MCF 10A (cell line): ENCODE data around the gene NAA38. TPM values are rescaled to one million over a fixed set of nuclear protein-coding genes. Genes with fewer than 3 reads are reported as not detected.

Experiments
- BruUV-seq: library from RNA; stranded (reverse); fragments of 400-500 nt; replicated peaks from 2 replicates; lab custom pipeline; 2021; lab: Mats Ljungman, UMichigan
- CTCF ChIA-PET: fragments of 300-600 bp; sonication (Branson Sonifier 250); formaldehyde crosslinking; extraction: SDS; loops from one replicate; lab custom pipeline; 2021; ENCODE audit warnings: antibody characterized with exemption, inconsistent platforms; lab: Yijun Ruan, JAX
- POLR2A ChIA-PET: fragments of 300-600, 350-650 bp; sonication (Branson Sonifier 250); formaldehyde crosslinking; extraction: SDS; loops from one replicate; lab custom pipeline; 2020; ENCODE audit warnings: antibody characterized with exemption, inconsistent platforms; lab: Yijun Ruan, JAX
- DNase-seq: peaks from one replicate; pipeline ENCODE4 v3.0.0-alpha.2; 2018; ENCODE audit not compliant: unreplicated experiment
- H3K27ac Mint-ChIP-seq: one replicate; pipeline ENCODE4 v1.8.0; 2022; ENCODE audit warnings: mild to moderate bottlenecking, low read depth, mixed read lengths; ENCODE audit not compliant: unreplicated experiment
- H3K27me3 Mint-ChIP-seq: one replicate; pipeline ENCODE4 v1.8.0; 2022; ENCODE audit warnings: mixed read lengths; ENCODE audit not compliant: insufficient read depth, unreplicated experiment
- H3K36me3 Mint-ChIP-seq: one replicate; pipeline ENCODE4 v1.8.0; 2022; ENCODE audit warnings: mild to moderate bottlenecking, moderate library complexity, mixed read lengths; ENCODE audit not compliant: insufficient read depth, unreplicated experiment
- H3K4me1 Mint-ChIP-seq: one replicate; pipeline ENCODE4 v1.8.0; 2022; ENCODE audit warnings: mixed read lengths; ENCODE audit not compliant: insufficient read depth, unreplicated experiment
- H3K4me3 Mint-ChIP-seq: one replicate; pipeline ENCODE4 v1.8.0; 2022; ENCODE audit warnings: mild to moderate bottlenecking, moderate library complexity, mixed read lengths; ENCODE audit not compliant: unreplicated experiment
- H3K9me3 Mint-ChIP-seq: one replicate; pipeline ENCODE4 v1.8.0; 2022; ENCODE audit warnings: mixed read lengths; ENCODE audit not compliant: unreplicated experiment
- CTCF ChIP-seq: fragments of 200-600 bp; IDR thresholded peaks from one replicate; pipeline ENCODE4 v1.8.0; 2022; ENCODE audit warnings: antibody characterized with exemption, mild to moderate bottlenecking; ENCODE audit not compliant: unreplicated experiment
- intact Hi-C: fragments of 100-400 bp; cut with micrococcal nuclease; formaldehyde crosslinking; loops from 2 replicates; pipeline ENCODE4 v1.14.1; 2022
- total RNA-seq: library from RNA; stranded (reverse); gene quantifications from 2 replicates; pipeline ENCODE4 v1.2.3, GENCODE V29; 2022

The NAA38 gene
- total RNA-seq, 1 experiment from 2014 or later, result 83.4 TPM

GRCh38 chr17:7853691-7854038 lies 3.7 kb downstream of the NAA38 start:
- Mint-ChIP-seq H3K36me3 (peaks cover 31% of the 10 kb centered on the region), H3K9me3 (no peaks in the 10 kb centered on the region), H3K27ac (no peak overlapping the region), H3K4me1 (peaks cover 7% of the 10 kb centered on the region), H3K27me3 (no peaks in the 10 kb centered on the region), H3K4me3 (no peak overlapping the region)
- DNase-seq, result no peak
- ChIA-PET POLR2A (interaction anchor here (1.2 kb wide), 1 partner anchor 110 kb away, joined by 4 read pairs; no protein-coding TSS in a partner anchor), CTCF (interaction anchor here (0.6 to 0.9 kb wide), 3 partner anchors 10 to 357 kb away, joined by 4 read pairs; partner anchors contain the start of gene AURKB)
- BruUV-seq, result no TSS peak
- no peak for TF ChIP-seq CTCF
- intact Hi-C loops, result no loop called here

GRCh38 chr17:7852919-7853690 lies 4.3 kb downstream of the NAA38 start:
- ChIA-PET CTCF (interaction anchor here (0.6 to 3.0 kb wide), 4 partner anchors 11 to 357 kb away, joined by 4 to 27 read pairs (median 4); partner anchors contain the start of gene AURKB), POLR2A (interaction anchor here (1.2 kb wide), 1 partner anchor 110 kb away, joined by 4 read pairs; no protein-coding TSS in a partner anchor)
- H3K36me3 Mint-ChIP-seq, result peaks cover 31% of the 10 kb centered on the region
- DNase-seq, result no peak
- TF ChIP-seq CTCF, result no peak
- intact Hi-C loops, result no loop called here
- no peak overlapping the region for H3K4me3 Mint-ChIP-seq
- H3K27ac Mint-ChIP-seq, result no peak overlapping the region
- BruUV-seq, result no TSS peak
- H3K4me1 Mint-ChIP-seq, result peaks cover 7% of the 10 kb centered on the region
- no peaks in the 10 kb centered on the region for H3K9me3 Mint-ChIP-seq
- H3K27me3 Mint-ChIP-seq, result no peaks in the 10 kb centered on the region

- no peak overlapping the region for H3K27ac Mint-ChIP-seq
These were observed 5.1 kb downstream of the NAA38 start for GRCh38 chr17:7852262-7852670.

More at GRCh38 chr17:7852262-7852670, 5.1 kb downstream of the NAA38 start:
- POLR2A ChIA-PET, result interaction anchor here (3.2 kb wide), 1 partner anchor 18 kb away, joined by 21 read pairs; the partner anchor contains the start of gene KDM6B
- TF ChIP-seq CTCF, result no peak
- Mint-ChIP-seq H3K4me3 (no peak overlapping the region), H3K36me3 (peaks cover 34% of the 10 kb centered on the region), H3K9me3 (no peaks in the 10 kb centered on the region), H3K4me1 (peaks cover 7% of the 10 kb centered on the region), H3K27me3 (no peaks in the 10 kb centered on the region)
- intact Hi-C loops, result no loop called here
- no peak for DNase-seq
- TSS peak; percentile 0 for BruUV-seq
- CTCF ChIA-PET, result interaction anchor here (0.8 to 3.0 kb wide), 2 partner anchors 27 to 36 kb away, joined by 3 to 27 read pairs; no protein-coding TSS in a partner anchor
